ENCODE data around the gene GATA6. TPM values are rescaled to one million over a fixed set of nuclear protein-coding genes. Genes with fewer than 3 reads are reported as not detected.
"Not testable (repeated sequence)": the region's sequence is repeated elsewhere in the genome, so short reads cannot be mapped to it uniquely, and the experiment has no call there.

Gene GATA6
- total RNA-seq, 2 donors from 2014 or later = 41.8 to 114 TPM

DNA sequence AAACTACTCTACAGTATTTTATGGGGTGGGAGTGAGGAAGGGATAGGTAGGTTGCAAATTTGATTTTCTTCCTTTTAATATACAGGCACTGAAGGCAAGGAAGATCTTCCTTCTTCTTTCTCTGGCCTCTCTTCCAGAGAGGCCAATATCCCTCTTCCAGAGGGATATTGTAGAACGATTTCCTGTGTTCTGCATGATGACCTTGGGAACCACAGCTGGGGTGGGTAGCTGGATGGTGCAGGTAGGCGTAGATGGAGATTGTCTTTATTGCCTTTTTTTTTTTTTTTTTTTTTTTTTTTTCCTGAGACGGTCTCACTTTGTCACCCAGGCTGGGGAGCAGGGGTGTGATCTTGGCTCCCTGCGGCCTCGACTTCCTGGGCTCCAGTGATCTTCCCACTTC, 49.4 kb downstream of the GATA6 start:
- Histone ChIP-seq H3K4me1 (no peaks in the 10 kb centered on the region), H3K27me3 (no peaks in the 10 kb centered on the region), H3K9me3 (no peaks in the 10 kb centered on the region), H3K4me3 (no peak overlapping the region), H3K36me3 (replicated peaks in 1 of 2; ENCODE audit: insufficient read depth in 1 of 2, low read depth in 2 of 2) (no peaks in the 10 kb centered on the region), H3K27ac (no peak overlapping the region)
- no peak for DNase-seq
- intact Hi-C loops (cut with DNase I) = no loop called here
- TF ChIP-seq, protein P1, sequence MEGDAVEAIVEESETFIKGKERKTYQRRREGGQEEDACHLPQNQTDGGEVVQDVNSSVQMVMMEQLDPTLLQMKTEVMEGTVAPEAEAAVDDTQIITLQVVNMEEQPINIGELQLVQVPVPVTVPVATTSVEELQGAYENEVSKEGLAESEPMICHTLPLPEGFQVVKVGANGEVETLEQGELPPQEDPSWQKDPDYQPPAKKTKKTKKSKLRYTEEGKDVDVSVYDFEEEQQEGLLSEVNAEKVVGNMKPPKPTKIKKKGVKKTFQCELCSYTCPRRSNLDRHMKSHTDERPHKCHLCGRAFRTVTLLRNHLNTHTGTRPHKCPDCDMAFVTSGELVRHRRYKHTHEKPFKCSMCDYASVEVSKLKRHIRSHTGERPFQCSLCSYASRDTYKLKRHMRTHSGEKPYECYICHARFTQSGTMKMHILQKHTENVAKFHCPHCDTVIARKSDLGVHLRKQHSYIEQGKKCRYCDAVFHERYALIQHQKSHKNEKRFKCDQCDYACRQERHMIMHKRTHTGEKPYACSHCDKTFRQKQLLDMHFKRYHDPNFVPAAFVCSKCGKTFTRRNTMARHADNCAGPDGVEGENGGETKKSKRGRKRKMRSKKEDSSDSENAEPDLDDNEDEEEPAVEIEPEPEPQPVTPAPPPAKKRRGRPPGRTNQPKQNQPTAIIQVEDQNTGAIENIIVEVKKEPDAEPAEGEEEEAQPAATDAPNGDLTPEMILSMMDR (IDR thresholded peaks at IDR 0.05) = no peak
- no peak for TF ChIP-seq POLR2A (IDR thresholded peaks at IDR 0.05)
- ATAC-seq = no peak
- WGBS, 2 donors = 75 to 87% methylated on average over 5 of the region's 5 CpGs

DNA sequence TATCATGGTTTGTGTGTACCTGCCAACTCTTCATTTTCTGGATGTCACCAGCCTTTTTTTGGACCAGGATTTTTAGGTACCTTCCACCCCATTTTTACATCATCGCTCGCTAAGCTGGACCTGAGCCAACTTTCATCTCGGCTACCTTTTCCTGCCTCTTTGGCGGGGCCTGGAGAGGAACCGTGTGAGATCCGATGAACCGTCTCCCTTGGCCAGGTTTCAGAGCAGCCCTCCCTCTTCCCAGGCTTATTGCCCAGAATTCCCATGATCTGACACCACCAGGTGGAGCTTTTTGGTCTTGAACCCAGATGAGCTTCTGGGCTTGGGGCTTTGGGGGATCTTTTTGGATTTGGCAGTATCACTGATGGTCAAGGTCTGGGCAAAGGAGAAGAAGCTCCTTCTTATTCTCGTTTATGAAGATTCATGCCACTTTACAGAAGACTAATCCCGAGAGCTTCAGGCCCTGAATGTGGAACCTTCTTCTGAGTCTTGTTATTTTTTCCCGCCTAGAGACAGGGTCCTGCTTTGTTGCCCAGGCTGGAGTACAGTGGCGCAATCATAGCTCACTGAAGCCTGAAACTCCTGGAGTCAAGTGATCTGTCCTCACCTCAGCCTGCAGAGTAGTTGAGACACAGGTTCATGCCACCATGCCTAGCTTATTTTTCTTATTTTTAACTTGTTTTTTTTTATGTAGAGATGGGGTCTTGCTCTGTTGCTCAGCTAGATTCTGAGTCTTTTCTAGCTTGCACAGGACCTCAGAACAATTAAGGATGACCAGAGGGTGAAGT, 50.4 kb downstream of the GATA6 start:
- no peak for ATAC-seq
- intact Hi-C loops (cut with DNase I) = no loop called here

DNA sequence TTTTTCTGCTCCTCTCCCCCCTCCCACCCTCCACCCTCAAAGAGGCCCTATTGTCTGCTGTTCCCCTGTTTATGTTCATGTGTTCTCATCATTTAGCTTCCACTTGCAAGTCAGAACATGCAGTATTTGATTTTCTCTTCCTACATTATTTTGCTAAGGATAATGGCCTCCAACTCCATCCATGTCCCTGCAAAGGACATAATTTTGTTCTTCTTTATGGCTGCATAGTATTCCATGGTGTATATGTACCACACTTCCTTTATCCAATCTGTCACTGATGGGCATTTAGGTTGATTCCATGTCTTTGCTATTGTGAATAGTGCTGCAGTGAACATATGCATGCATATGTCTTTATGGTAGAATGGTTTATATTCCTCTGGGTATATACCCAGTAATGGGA, 51.2 kb downstream of the GATA6 start:
- intact Hi-C loops (cut with DNase I); H3K27me3 ChIP-seq; H3K36me3 ChIP-seq (replicated peaks in 1 of 2; ENCODE audit: insufficient read depth in 1 of 2, low read depth in 2 of 2); H3K9me3 ChIP-seq; H3K4me3 ChIP-seq; H3K27ac ChIP-seq; DNase-seq; H3K4me1 ChIP-seq; ATAC-seq: not testable (repeated sequence)

More for the DNA sequence above, 50.4 kb downstream of the GATA6 start:
- Histone ChIP-seq H3K4me3 (no peak overlapping the region), H3K36me3 (replicated peaks in 1 of 2; ENCODE audit: insufficient read depth in 1 of 2, low read depth in 2 of 2) (no peaks in the 10 kb centered on the region), H3K4me1 (no peaks in the 10 kb centered on the region), H3K27ac (no peak overlapping the region), H3K27me3 (no peaks in the 10 kb centered on the region), H3K9me3 (no peaks in the 10 kb centered on the region)
- DNase-seq = peak in 1 of 4 donors; percentile 30
- 46 to 53% methylated on average over 11 of the region's 11 CpGs for WGBS, 2 donors
- TF ChIP-seq, protein P1 (IDR thresholded peaks at IDR 0.05) = no peak
- TF ChIP-seq POLR2A (IDR thresholded peaks at IDR 0.05) = no peak

DNA sequence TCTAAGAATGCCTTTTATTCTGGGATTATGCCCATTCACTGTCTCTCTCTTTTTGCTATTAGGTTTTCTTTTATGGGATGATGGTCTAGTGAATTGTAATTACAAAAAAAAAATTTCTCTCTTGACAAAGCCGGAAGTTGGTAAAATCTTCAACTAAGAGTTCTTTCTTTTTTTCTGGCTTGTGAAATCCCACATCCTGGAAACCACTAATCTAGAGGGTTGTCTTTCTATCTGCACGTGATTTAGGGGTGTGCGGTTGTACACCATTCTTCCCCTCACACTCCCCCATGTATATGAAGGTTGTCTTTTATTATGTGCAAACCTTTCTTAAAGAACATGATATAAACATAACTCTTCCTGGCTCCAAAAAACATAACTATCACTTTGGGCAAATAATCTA, 52.0 kb downstream of the GATA6 start:
- ATAC-seq (no peak), DNase-seq (no peak)
- H3K36me3 ChIP-seq (replicated peaks in 1 of 2; ENCODE audit: insufficient read depth in 1 of 2, low read depth in 2 of 2) = no peaks in the 10 kb centered on the region
- H3K4me3 ChIP-seq = no peak overlapping the region
- WGBS, 2 donors = 78 to 80% methylated on average over 3 of the region's 3 CpGs
- TF ChIP-seq, protein P1 (IDR thresholded peaks at IDR 0.05) = no peak
- no peak for TF ChIP-seq POLR2A (IDR thresholded peaks at IDR 0.05)
- no peaks in the 10 kb centered on the region for H3K4me1 ChIP-seq
- no peak overlapping the region for H3K27ac ChIP-seq
- no peaks in the 10 kb centered on the region for H3K27me3 ChIP-seq
- intact Hi-C loops (cut with DNase I) = no loop called here
- no peaks in the 10 kb centered on the region for H3K9me3 ChIP-seq

DNA sequence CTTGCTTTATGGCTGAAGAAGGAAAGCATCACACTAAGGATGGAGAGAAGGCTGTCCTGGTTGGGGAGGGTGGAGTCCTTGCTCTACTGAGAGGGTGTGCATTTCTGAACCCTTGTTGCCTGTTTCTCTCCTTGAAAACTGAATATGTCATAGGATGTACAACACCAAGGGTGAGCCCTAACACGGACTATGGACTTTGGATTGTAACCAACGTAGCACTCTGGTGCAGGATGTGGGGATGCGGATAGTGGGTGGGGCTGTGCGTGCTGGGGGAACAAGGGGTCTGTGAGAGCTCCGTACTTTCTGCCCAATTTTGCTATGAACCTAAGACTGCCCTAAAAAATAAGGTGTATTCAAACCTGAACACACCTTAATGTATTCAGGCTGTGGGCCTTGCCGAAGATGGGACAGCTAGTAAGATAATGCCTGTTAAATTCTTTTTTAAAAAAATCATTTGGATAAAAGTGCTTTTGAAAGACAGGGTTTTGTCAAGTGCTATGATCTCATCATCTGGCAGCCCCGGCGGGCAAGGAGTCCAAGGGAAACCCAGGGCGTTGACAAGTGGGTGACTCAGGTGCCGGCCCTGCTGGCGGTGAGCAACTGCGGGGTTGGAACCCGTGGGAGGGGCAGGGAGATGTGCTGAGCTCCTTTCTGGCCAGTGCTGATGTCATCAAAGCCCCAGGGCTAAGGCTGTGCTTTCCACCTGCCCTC, 54.0 kb downstream of the GATA6 start:
- H3K27ac ChIP-seq = no peak overlapping the region
- H3K4me1 ChIP-seq = no peaks in the 10 kb centered on the region
- intact Hi-C loops (cut with DNase I) = no loop called here
- WGBS, 2 donors = 63 to 69% methylated on average over 13 of the region's 13 CpGs
- peak; percentile 73 for ATAC-seq
- peak; percentile 37 to 72 (median 56) for DNase-seq
- no peaks in the 10 kb centered on the region for H3K27me3 ChIP-seq
- no peak for TF ChIP-seq POLR2A (IDR thresholded peaks at IDR 0.05)
- TF ChIP-seq, protein P1 (IDR thresholded peaks at IDR 0.05) = no peak
- H3K4me3 ChIP-seq = no peak overlapping the region
- no peaks in the 10 kb centered on the region for H3K9me3 ChIP-seq
- H3K36me3 ChIP-seq (replicated peaks in 1 of 2; ENCODE audit: insufficient read depth in 1 of 2, low read depth in 2 of 2) = no peaks in the 10 kb centered on the region

All from body of pancreas (tissue), 4 donors.